ENCODE measurements around the gene TMEM201. TPM values are rescaled to one million over a fixed set of nuclear protein-coding genes. Genes with fewer than 3 reads are reported as not detected.
"Not testable (repeated sequence)": the region's sequence is repeated elsewhere in the genome, so short reads cannot be mapped to it uniquely, and the experiment has no call there.

The TMEM201 gene
- total RNA-seq, 4 donors from 2014 or later, result 6.8 to 10.5 (median 8.2) TPM

DNA sequence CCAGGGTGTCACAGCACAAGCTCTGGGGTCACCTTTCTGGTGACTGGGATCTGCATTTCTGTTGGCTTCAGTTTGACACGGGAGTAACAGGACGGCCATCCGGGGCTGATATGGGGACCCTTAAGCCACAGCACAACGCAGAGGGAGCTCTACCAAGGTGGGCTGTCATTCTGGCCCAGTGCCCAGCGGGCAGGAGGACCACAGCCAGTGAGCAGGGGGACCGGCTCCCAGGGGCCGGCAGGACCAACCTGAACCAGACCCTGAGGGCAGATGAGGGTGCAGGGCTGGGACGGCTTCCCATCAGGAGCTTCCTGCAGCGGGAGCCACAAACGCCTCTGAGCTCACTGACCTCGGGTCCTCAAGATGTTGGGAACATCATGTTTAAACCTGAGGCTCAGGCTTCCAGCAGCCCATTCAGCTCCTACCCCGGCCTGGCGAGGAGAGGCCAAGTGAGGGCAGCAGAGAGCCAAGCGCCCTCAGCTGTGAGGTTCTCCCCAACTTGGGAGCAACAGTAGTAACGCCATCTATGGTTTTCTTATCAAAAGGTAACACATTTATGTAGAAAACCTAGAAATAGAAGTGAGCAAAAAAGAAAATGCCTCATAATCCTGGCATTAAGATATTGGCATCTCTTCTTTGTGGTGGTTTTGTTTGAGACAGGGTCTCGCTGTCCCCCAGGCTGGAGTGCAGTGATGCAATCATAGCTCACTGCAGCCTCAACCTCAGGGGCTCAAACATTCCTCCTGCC is 26.8 kb downstream of the TMEM201 start:
- TF ChIP-seq EP300 (IDR thresholded peaks at IDR 0.05), result no peak
- TF ChIP-seq, protein P1, sequence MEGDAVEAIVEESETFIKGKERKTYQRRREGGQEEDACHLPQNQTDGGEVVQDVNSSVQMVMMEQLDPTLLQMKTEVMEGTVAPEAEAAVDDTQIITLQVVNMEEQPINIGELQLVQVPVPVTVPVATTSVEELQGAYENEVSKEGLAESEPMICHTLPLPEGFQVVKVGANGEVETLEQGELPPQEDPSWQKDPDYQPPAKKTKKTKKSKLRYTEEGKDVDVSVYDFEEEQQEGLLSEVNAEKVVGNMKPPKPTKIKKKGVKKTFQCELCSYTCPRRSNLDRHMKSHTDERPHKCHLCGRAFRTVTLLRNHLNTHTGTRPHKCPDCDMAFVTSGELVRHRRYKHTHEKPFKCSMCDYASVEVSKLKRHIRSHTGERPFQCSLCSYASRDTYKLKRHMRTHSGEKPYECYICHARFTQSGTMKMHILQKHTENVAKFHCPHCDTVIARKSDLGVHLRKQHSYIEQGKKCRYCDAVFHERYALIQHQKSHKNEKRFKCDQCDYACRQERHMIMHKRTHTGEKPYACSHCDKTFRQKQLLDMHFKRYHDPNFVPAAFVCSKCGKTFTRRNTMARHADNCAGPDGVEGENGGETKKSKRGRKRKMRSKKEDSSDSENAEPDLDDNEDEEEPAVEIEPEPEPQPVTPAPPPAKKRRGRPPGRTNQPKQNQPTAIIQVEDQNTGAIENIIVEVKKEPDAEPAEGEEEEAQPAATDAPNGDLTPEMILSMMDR (IDR thresholded peaks at IDR 0.05), result peak; percentile 41 to 64 (median 42)
- Histone ChIP-seq H3K27ac (replicated peaks in 1 of 4) (no peak overlapping the region), H3K27me3 (peaks cover 0 to 26% (median 0%) of the 10 kb centered on the region in 4 donors), H3K36me3 (peaks cover 6 to 37% (median 35%) of the 10 kb centered on the region in 4 donors), H3K9me3 (no peaks in the 10 kb centered on the region), H3K4me3 (no peak overlapping the region), H3K4me1 (peaks cover 0 to 6% (median 2%) of the 10 kb centered on the region in 4 donors)
- DNase-seq (ENCODE audit: extremely low spot score), result no peak
- intact Hi-C loops (cut with DNase I), result no loop called here
- WGBS, result 25% methylated on average over 6 of the region's 16 CpGs

DNA sequence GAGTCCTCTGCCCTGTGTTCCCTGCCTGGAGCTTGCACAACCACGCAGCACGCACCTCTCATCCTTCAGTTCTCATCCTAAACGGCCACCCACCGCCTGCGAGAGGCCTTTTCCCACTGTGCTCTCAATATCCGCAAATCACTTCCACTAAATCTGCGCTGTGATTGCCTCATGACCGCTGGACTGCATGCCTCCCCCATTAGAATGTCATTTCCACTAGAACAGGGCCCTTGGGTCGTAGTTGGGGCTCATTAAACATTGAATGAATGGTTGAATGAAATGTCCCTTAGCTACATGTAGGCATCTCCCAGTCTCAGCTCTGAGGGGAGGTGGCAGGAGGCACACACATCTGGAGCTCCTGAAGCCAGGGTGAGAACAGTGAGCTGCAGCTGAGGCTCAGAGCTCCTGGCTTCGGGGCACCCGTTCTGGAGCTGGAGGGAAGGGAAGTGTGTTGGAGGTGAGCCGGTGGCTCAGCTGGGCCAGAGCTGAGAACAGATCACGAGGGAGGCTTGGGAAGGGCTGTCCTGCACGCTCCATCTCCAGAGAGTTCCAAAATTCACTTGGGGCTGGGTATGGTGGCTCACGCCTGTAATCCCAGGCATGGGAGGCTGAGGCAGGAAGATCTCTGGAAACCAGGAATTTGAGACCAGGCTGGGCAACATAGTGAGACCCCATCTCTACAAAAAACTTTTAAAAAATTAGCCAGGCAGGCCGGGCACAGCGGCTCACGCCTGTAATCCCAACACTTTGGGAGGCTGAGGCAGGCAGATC is 30.4 kb downstream of the TMEM201 start:
- Histone ChIP-seq H3K27me3 (peaks cover 0 to 40% (median 0%) of the 10 kb centered on the region in 4 donors), H3K9me3 (no peaks in the 10 kb centered on the region), H3K36me3 (peaks cover 0 to under 1% (median 0%) of the 10 kb centered on the region in 4 donors), H3K27ac (replicated peaks in 1 of 4) (no peak overlapping the region), H3K4me1 (peaks cover 0 to 6% (median 2%) of the 10 kb centered on the region in 4 donors), H3K4me3 (no peak overlapping the region)
- 82% methylated on average over 15 of the region's 18 CpGs for WGBS
- intact Hi-C loops (cut with DNase I), result no loop called here
- DNase-seq (ENCODE audit: extremely low spot score), result no peak
- TF ChIP-seq POLR2A (IDR thresholded peaks at IDR 0.05; ENCODE audit: low read depth) (no peak), POLR2AphosphoS5 (IDR thresholded peaks at IDR 0.05) (no peak), EP300 (IDR thresholded peaks at IDR 0.05) (no peak)
- TF ChIP-seq, protein P1 (IDR thresholded peaks at IDR 0.05), result no peak

DNA sequence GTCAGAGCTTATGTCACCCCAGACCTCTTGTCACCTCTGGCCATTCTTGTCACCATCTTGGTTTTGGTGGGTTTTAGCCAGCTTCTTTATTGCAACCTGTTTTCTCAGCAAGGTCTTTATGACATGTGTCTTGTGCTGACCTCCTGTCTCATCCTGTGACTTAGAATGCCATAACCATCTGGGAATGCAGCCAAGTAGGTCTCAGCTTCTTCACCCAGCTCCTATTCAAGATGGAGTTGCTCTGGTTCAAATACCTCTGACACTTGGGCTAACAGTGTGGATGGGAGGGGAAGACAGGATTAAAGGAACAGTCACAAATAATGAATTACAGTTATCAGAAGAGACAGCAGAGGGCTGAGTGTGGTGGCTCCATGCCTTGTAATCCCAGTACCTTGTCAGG is 32.3 kb downstream of the TMEM201 start:
- no peak for DNase-seq (ENCODE audit: extremely low spot score)
- Histone ChIP-seq H3K4me3 (no peak overlapping the region), H3K4me1 (peaks cover 0 to under 1% (median 0%) of the 10 kb centered on the region in 4 donors), H3K27me3 (peaks cover 0 to 51% (median 0%) of the 10 kb centered on the region in 4 donors), H3K27ac (replicated peaks in 1 of 4) (no peak overlapping the region), H3K36me3 (no peaks in the 10 kb centered on the region), H3K9me3 (no peaks in the 10 kb centered on the region)
- intact Hi-C loops (cut with DNase I), result no loop called here
- TF ChIP-seq EP300 (IDR thresholded peaks at IDR 0.05), result no peak
- no peak for TF ChIP-seq POLR2A (IDR thresholded peaks at IDR 0.05; ENCODE audit: low read depth)
- TF ChIP-seq, protein P1 (IDR thresholded peaks at IDR 0.05), result no peak
- TF ChIP-seq POLR2AphosphoS5 (IDR thresholded peaks at IDR 0.05), result no peak

DNA sequence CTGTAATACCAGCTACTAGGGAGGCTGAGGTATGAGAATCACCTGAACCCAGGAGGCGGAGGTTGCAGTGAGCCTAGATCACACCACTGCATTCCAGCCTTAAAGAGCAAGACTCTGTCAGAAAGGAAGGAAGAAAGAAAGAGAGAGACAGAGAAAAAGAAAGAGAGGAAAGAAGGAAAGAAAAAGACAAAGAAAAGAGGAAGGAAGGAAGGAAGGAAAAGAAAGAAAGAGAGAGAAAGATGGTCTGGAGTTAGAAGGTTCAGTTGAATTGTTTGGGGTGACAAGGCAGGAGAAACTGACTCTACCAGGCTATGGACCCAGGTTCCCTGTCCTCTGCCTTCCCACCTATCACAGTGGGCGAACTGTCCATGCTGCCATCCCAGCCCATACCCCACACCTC is 35.4 kb downstream of the TMEM201 start:
- no peak for TF ChIP-seq POLR2A (IDR thresholded peaks at IDR 0.05; ENCODE audit: low read depth)
- TF ChIP-seq, protein P1 (IDR thresholded peaks at IDR 0.05), result no peak
- Histone ChIP-seq H3K9me3 (no peaks in the 10 kb centered on the region), H3K27me3 (peaks cover 0 to 44% (median 0%) of the 10 kb centered on the region in 4 donors), H3K4me3 (no peak overlapping the region), H3K36me3 (no peaks in the 10 kb centered on the region), H3K4me1 (peaks cover 3 to 16% (median 13%) of the 10 kb centered on the region in 4 donors), H3K27ac (replicated peaks in 1 of 4) (no peak overlapping the region)
- intact Hi-C loops (cut with DNase I), result no loop called here
- no peak for DNase-seq (ENCODE audit: extremely low spot score)
- WGBS, result 97% methylated on average over 2 of the region's 2 CpGs

DNA sequence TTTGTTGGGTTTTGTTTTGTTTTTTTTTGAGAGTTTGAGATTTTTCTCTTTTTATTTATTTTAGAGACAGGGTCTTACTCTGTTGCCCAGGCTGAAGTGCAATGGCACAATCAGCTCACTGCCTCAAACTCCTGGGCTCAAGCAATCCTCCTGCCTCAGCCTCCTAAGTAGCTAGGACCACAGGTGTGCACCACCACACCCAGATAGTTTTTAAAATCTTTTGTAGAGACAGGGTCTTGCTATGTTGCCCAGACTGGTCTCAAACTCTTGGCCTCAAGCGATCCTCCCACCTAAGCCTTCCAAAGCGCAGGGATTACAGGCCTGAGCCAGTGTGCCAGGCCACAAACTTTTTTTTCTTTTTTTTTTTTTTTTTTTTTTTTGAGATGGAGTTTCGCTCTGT is 36.3 kb downstream of the TMEM201 start:
- not testable (repeated sequence) for H3K4me3 ChIP-seq; DNase-seq (ENCODE audit: extremely low spot score); H3K36me3 ChIP-seq; H3K27ac ChIP-seq (replicated peaks in 1 of 4); H3K9me3 ChIP-seq
- Histone ChIP-seq H3K27me3 (peaks cover 0 to 34% (median 0%) of the 10 kb centered on the region in 4 donors), H3K4me1 (peaks cover 3 to 16% (median 13%) of the 10 kb centered on the region in 4 donors)
- intact Hi-C loops (cut with DNase I), result loop anchor here (5.0 kb wide), 2 partner anchors 62 to 242 kb away; no protein-coding TSS in a partner anchor
- 88% methylated on average over 3 of the region's 3 CpGs for WGBS
